ENCODE data around the gene TMEM74B. TPM values are rescaled to one million over a fixed set of nuclear protein-coding genes. Genes with fewer than 3 reads are reported as not detected.
A peak's percentile ranks its signal among the peaks of the same experiment; 100 is the strongest.
"Not testable (repeated sequence)": the region's sequence is repeated elsewhere in the genome, so short reads cannot be mapped to it uniquely, and the experiment has no call there.

The TMEM74B gene
- total RNA-seq, 2 donors from 2014 or later = not detected

DNA sequence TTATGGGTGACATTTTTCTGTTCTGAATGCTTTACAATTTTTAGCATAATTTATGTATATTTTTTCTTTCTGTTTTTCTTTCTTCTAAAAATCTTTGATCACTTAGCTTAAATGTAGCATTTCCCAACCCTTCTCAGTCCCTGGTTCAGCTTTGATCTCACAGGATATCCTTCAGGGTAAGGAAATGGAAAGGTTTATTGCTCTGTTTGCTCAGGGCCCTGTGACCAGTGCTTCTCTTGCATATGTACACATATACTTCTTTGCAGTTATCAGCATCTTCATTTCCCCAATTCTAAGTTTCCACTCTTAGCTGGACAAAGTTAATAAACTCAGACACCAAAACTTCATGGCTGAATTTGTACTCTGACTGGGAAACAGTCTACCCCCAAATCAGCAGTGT lies 30.6 kb downstream of the TMEM74B start:
- ATAC-seq = no peak
- Histone ChIP-seq H3K27ac (no peak overlapping the region), H3K4me3 (no peak overlapping the region), H3K4me1 (no peaks in the 10 kb centered on the region), H3K9me3 (no peaks in the 10 kb centered on the region), H3K36me3 (replicated peaks in 1 of 2; ENCODE audit: insufficient read depth in 1 of 2, low read depth in 2 of 2) (no peaks in the 10 kb centered on the region), H3K27me3 (no peaks in the 10 kb centered on the region)
- no peak for DNase-seq
- intact Hi-C loops (cut with DNase I) = no loop called here
- TF ChIP-seq POLR2A (IDR thresholded peaks at IDR 0.05) = no peak
- TF ChIP-seq CTCF (IDR thresholded peaks at IDR 0.05) = no peak

- intact Hi-C loops (cut with DNase I) = no loop called here
- no peak for TF ChIP-seq CTCF (IDR thresholded peaks at IDR 0.05)
- TF ChIP-seq POLR2A (IDR thresholded peaks at IDR 0.05) = no peak
- Histone ChIP-seq H3K4me3 (no peak overlapping the region), H3K27me3 (no peaks in the 10 kb centered on the region), H3K9me3 (no peaks in the 10 kb centered on the region), H3K27ac (no peak overlapping the region), H3K36me3 (replicated peaks in 1 of 2; ENCODE audit: insufficient read depth in 1 of 2, low read depth in 2 of 2) (peaks cover 0 to 6% of the 10 kb centered on the region in 2 donors), H3K4me1 (no peaks in the 10 kb centered on the region)
- DNase-seq (no peak), ATAC-seq (no peak)
- 96 to 97% methylated on average over 1 of the region's 1 CpG for WGBS, 2 donors
These were observed 33.8 kb downstream of the TMEM74B start for GRCh38 chr20:1150968-1151367.

DNA sequence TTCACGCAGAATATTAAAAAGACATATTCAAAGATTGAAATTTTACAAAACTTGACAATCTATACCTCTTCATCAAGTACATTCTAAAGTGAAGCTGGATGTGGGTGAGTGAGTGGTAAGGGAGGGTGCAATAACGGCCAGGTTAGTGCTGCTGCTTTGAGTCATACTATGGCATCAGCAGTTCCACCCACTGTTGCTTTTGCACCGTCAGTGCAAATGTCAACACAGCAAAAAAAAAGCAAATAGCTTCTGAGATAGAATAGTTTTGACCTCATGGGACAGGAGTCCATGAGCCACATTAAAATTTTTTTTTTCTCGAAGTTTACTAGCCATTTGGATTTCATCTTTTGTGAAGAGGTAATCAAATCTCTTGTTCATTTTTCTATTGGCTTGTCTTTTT lies 34.6 kb downstream of the TMEM74B start:
- Histone ChIP-seq H3K4me1 (no peaks in the 10 kb centered on the region), H3K4me3 (no peak overlapping the region), H3K27ac (no peak overlapping the region), H3K27me3 (no peaks in the 10 kb centered on the region), H3K36me3 (replicated peaks in 1 of 2; ENCODE audit: insufficient read depth in 1 of 2, low read depth in 2 of 2) (peaks cover 0 to 6% of the 10 kb centered on the region in 2 donors), H3K9me3 (no peaks in the 10 kb centered on the region)
- TF ChIP-seq CTCF (IDR thresholded peaks at IDR 0.05) (no peak), POLR2A (IDR thresholded peaks at IDR 0.05) (no peak)
- DNase-seq (peak in 1 of 4 donors; percentile 16), ATAC-seq (peak; percentile 56)
- intact Hi-C loops (cut with DNase I) = no loop called here
- WGBS, 2 donors = 45 to 55% methylated on average over 4 of the region's 4 CpGs

DNA sequence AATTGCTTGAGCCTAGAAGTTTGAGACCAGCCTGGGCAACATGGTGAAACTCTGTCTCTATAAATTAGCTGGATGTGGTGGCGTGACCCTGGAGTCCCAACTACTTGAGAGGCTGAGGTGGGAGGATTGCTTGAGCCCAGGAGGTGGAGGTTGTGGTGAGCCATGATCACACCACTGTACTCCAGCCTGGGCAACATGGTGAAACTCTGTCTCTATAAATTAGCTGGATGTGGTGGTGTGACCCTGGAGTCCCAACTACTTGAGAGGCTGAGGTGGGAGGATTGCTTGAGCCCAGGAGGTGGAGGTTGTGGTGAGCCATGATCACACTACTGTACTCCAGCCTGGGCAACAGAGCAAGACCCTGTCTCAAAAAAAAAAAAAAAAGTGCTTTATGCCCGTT lies 35.0 kb downstream of the TMEM74B start:
- H3K36me3 ChIP-seq (replicated peaks in 1 of 2; ENCODE audit: insufficient read depth in 1 of 2, low read depth in 2 of 2); intact Hi-C loops (cut with DNase I); H3K4me1 ChIP-seq; H3K9me3 ChIP-seq; H3K4me3 ChIP-seq; H3K27ac ChIP-seq; H3K27me3 ChIP-seq; ATAC-seq; DNase-seq: not testable (repeated sequence)
- WGBS, 2 donors = 89 to 100% methylated on average over 2 of the region's 2 CpGs

DNA sequence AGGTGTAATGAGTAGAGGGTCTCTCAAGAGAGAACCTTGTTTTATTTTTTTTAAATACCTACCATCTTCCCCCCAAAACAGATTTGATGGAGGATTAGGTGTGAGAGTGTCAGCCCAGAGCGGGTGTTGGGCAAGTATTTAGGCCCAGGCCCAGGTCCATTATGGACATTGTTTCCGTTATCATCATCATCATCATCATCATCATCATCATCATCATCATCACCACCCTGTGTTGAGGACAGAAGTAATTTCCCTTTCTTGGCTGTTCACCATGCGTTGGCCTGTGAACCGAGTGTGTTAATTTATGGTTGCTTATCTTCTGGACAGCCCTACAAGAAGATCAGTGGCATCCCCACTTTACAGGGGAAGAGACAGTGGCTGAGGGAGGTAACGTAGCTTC lies 37.8 kb downstream of the TMEM74B start:
- no peak overlapping the region for H3K27ac ChIP-seq
- no peak overlapping the region for H3K4me3 ChIP-seq
- H3K27me3 ChIP-seq = no peaks in the 10 kb centered on the region
- ATAC-seq (no peak), DNase-seq (no peak)
- intact Hi-C loops (cut with DNase I) = no loop called here
- 85 to 89% methylated on average over 5 of the region's 5 CpGs for WGBS, 2 donors
- no peaks in the 10 kb centered on the region for H3K9me3 ChIP-seq
- TF ChIP-seq CTCF (IDR thresholded peaks at IDR 0.05) (no peak), POLR2A (IDR thresholded peaks at IDR 0.05) (no peak)
- H3K4me1 ChIP-seq = no peaks in the 10 kb centered on the region
- H3K36me3 ChIP-seq (replicated peaks in 1 of 2; ENCODE audit: insufficient read depth in 1 of 2, low read depth in 2 of 2) = peaks cover 0 to 6% of the 10 kb centered on the region in 2 donors
